Naive B cell (primary cell): Measurements from ENCODE around the gene LRRC37B. TPM values are rescaled to one million over a fixed set of nuclear protein-coding genes. Genes with fewer than 3 reads are reported as not detected.
A peak's percentile ranks its signal among the peaks of the same experiment; 100 is the strongest.
"Not testable (repeated sequence)": the region's sequence is repeated elsewhere in the genome, so short reads cannot be mapped to it uniquely, and the experiment has no call there.

ENCODE experiments used
- ATAC-seq, 2 donors: fragments of 150-1000 bp; cut with Tn5 transposase; 2 replicates each; pipeline ENCODE4 v1.10.0; 2021; ENCODE audit warnings: low read depth in 2 of 2, mild to moderate bottlenecking in 2 of 2, moderate library complexity in 2 of 2
- DNase-seq: peaks from one replicate; pipeline ENCODE4 v3.0.0; 2022
- H3K27ac Mint-ChIP-seq, 6 donors: one replicate each; pipeline ENCODE4 v1.8.0; 2020 to 2022; ENCODE audit warnings: mild to moderate bottlenecking in 6 of 6, mixed read lengths in 6 of 6, moderate library complexity in 5 of 6, inconsistent platforms in 2 of 6
- H3K27me3 Mint-ChIP-seq, 3 donors: one replicate each; pipeline ENCODE4 v1.8.0; 2021 to 2022; ENCODE audit warnings: mixed read lengths in 3 of 3, mild to moderate bottlenecking in 1 of 3
- H3K36me3 Mint-ChIP-seq, 2 donors: one replicate each; pipeline ENCODE4 v1.8.0; 2020 to 2022; ENCODE audit warnings: mixed read lengths in 2 of 2, inconsistent platforms in 1 of 2, mild to moderate bottlenecking in 1 of 2
- H3K4me1 Mint-ChIP-seq, 3 donors: one replicate each; pipeline ENCODE4 v1.8.0; 2020 to 2022; ENCODE audit warnings: mixed read lengths in 3 of 3, inconsistent platforms in 1 of 3, mild to moderate bottlenecking in 1 of 3, moderate library complexity in 1 of 3
- H3K4me3 Mint-ChIP-seq, 8 donors: one replicate each; pipeline ENCODE4 v1.8.0; 2020 to 2022; ENCODE audit warnings: mild to moderate bottlenecking in 8 of 8, mixed read lengths in 8 of 8, moderate library complexity in 8 of 8, inconsistent platforms in 2 of 8
- H3K9me3 Mint-ChIP-seq, 7 donors: one replicate each; pipeline ENCODE4 v1.8.0; 2020 to 2022; ENCODE audit warnings: mixed read lengths in 7 of 7, mild to moderate bottlenecking in 5 of 7, inconsistent platforms in 2 of 7, moderate library complexity in 1 of 7
- polyA plus RNA-seq, 6 donors: library from polyadenylated mRNA; unstranded; fragments of 300-500 nt; fragmentation: Illumina TruSeq; gene quantifications; one replicate each; pipeline ENCODE4 v1.2.3, GENCODE V29; 2021; ENCODE audit warnings: low read depth in 6 of 6

Gene LRRC37B
- polyA plus RNA-seq, 6 donors from 2014 or later: 1.9 to 7.6 (median 5.1) TPM

GRCh38 chr17:32084942-32085829 is 78.0 kb downstream of the LRRC37B start:
- Mint-ChIP-seq H3K27ac (peak overlapping the region in 1 of 6 donors; percentile 45), H3K4me3 (peak overlapping the region; percentile 57 to 88 (median 74))
- not testable (repeated sequence) for DNase-seq, H3K9me3 Mint-ChIP-seq, H3K36me3 Mint-ChIP-seq, H3K4me1 Mint-ChIP-seq, H3K27me3 Mint-ChIP-seq
- peak in 1 of 2 donors; percentile 20 for ATAC-seq

- H3K36me3 Mint-ChIP-seq: not testable (repeated sequence)
Measured at GRCh38 chr17:32086833-32087232, 79.7 kb downstream of the LRRC37B start.

GRCh38 chr17:32092062-32092461 is 84.9 kb downstream of the LRRC37B start:
- H3K27me3 Mint-ChIP-seq: not testable (repeated sequence)

More at GRCh38 chr17:32086833-32087232, 79.7 kb downstream of the LRRC37B start:
- not testable (repeated sequence) for H3K27ac Mint-ChIP-seq, H3K27me3 Mint-ChIP-seq, ATAC-seq, H3K9me3 Mint-ChIP-seq, DNase-seq, H3K4me1 Mint-ChIP-seq
- peak overlapping the region in 2 of 8 donors; percentile 21 to 61 for H3K4me3 Mint-ChIP-seq

DNA sequence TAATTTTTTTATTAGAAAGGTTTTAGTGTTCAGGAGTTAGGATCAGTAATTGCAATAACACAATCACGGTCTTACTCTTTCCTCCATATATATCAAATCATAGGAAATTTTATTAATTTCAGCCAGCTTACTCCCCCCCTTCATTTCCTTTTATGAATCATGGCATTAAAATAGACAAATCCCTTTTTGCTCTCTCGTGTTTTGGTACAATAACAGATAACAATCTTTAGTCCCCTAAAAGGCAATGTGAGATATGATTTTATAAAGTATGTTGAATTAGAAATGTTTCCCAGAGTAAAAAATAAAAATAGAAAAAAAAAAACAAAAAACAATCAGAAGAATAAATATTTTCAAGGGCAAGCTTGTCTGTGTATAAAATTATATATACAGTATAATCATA is 92.5 kb downstream of the LRRC37B start:
- no peaks in the 10 kb centered on the region for H3K27me3 Mint-ChIP-seq
- no peaks in the 10 kb centered on the region for H3K9me3 Mint-ChIP-seq
- H3K4me1 Mint-ChIP-seq: peaks cover 0 to 2% (median 0%) of the 10 kb centered on the region in 3 donors
- H3K27ac Mint-ChIP-seq: no peak overlapping the region
- no peaks in the 10 kb centered on the region for H3K36me3 Mint-ChIP-seq
- no peak overlapping the region for H3K4me3 Mint-ChIP-seq
- ATAC-seq: no peak
- no peak for DNase-seq

More at GRCh38 chr17:32092062-32092461, 84.9 kb downstream of the LRRC37B start:
- not testable (repeated sequence) for ATAC-seq, H3K4me3 Mint-ChIP-seq, DNase-seq, H3K27ac Mint-ChIP-seq, H3K4me1 Mint-ChIP-seq, H3K9me3 Mint-ChIP-seq, H3K36me3 Mint-ChIP-seq

DNA sequence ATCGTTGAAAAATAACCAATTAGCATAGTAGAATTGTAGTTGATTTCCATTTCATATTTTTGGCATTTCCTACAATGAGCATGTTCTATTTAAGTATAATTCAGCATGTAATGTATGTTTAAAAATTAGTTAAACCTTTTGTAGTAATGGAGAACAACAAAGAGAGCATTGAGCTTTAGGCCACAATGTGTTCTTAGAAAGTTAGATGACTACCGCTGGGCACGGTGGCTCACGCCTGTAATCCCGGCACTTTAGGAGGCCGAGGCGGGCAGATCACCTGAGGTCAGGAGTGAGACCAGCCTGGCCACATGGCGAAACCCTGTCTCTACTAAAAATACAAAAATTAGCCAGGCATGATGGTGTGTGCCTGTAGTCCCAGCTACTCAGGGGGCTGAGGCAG is 93.1 kb downstream of the LRRC37B start:
- not testable (repeated sequence) for H3K4me1 Mint-ChIP-seq, H3K4me3 Mint-ChIP-seq, H3K36me3 Mint-ChIP-seq, DNase-seq, ATAC-seq, H3K9me3 Mint-ChIP-seq, H3K27me3 Mint-ChIP-seq, H3K27ac Mint-ChIP-seq

DNA sequence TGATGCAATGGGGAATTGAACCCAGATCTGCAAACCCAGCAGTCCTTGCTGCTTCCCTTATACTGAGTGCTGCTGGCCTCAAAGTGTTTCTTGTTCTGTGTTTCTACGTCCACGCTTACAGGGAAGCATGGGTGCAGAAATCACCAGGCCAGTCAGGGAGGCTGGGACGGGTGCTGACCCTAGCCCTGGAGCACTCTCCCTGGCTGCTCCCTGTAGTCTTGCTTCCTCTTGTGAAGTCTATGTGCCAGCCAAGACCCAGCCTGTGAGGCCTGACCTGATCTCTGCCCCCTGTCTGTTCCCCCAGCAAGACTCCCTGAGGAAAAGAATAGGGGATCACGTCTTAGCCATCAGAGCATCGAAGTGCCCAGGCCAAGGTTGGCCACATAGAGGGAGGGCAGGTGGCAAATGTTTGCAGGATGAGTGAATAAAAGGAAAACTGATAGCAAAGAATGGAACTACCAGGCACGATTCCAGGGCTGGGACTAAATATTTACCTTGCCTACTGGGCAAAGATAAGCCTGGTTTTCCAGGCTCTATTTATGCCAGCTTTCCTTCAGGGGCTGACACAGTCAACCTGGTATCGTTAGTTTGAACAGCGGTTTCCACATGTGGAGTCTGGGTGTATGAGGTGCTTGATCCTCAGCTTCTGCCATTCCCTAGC is 93.9 kb downstream of the LRRC37B start:
- ATAC-seq (no peak), DNase-seq (no peak)
- Mint-ChIP-seq H3K4me3 (no peak overlapping the region), H3K36me3 (no peaks in the 10 kb centered on the region), H3K9me3 (no peaks in the 10 kb centered on the region), H3K27ac (peak overlapping the region in 1 of 6 donors; percentile 66), H3K27me3 (no peaks in the 10 kb centered on the region), H3K4me1 (peaks cover 0 to 2% (median 0%) of the 10 kb centered on the region in 3 donors)

GRCh38 chr17:32102172-32102571 is 95.0 kb downstream of the LRRC37B start:
- no peak for ATAC-seq
- Mint-ChIP-seq H3K4me3 (no peak overlapping the region), H3K4me1 (peaks cover 0 to 3% (median 0%) of the 10 kb centered on the region in 3 donors), H3K27me3 (no peaks in the 10 kb centered on the region), H3K36me3 (no peaks in the 10 kb centered on the region), H3K27ac (no peak overlapping the region), H3K9me3 (no peaks in the 10 kb centered on the region)
- DNase-seq: no peak

DNA sequence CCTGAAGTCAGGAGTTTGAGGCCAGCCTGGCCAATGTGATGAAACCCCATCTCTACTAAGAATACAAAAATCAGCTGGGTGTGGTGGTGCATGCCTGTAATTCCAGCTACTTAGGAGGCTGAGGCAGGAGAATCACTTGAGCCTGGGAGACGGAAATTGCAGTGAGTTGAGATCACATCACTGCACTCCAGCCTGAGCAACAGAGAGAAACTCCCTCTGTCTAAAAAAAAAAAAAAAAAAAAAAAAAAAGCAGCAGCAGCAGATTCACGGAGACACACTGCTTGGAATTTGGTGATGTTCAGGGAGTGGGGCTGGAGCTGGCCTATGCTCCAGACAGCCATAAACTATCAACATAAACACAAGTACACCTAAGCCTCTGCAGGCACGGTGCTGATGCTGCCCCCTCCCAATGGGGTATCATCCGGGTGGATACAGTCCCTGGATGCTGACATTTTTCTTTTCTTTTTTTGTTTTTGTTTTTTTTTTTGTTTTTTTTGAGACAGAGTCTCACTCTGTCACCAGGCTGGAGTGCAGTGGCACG is 95.5 kb downstream of the LRRC37B start:
- DNase-seq (no peak), ATAC-seq (no peak)
- Mint-ChIP-seq H3K36me3 (no peaks in the 10 kb centered on the region), H3K27me3 (no peaks in the 10 kb centered on the region), H3K4me3 (no peak overlapping the region), H3K9me3 (no peaks in the 10 kb centered on the region), H3K4me1 (peaks cover 0 to 3% (median 0%) of the 10 kb centered on the region in 3 donors), H3K27ac (no peak overlapping the region)

Other genes starting within 250 kb of the LRRC37B start
- gene COPRS, start 148.1 kb upstream of the LRRC37B start, polyA plus RNA-seq: 10 to 100 TPM; 63.0 to 81.4 (median 66.9) TPM
- gene UTP6, start 105.7 kb upstream of the LRRC37B start, polyA plus RNA-seq: 10 to 100 TPM; 36.2 to 95.7 (median 71.9) TPM
- gene SUZ12, start 70.4 kb upstream of the LRRC37B start, polyA plus RNA-seq: 10 to 100 TPM; 16.4 to 28.4 (median 24.3) TPM
- gene RHOT1, start 135.1 kb downstream of the LRRC37B start, polyA plus RNA-seq: 10 to 100 TPM; 20.4 to 29.8 (median 27.3) TPM